ENCODE results near the gene SLC9A8. TPM values are rescaled to one million over a fixed set of nuclear protein-coding genes. Genes with fewer than 3 reads are reported as not detected.

Gene SLC9A8
- total RNA-seq, 1 experiment from 2014 or later, result 2.3 TPM

DNA sequence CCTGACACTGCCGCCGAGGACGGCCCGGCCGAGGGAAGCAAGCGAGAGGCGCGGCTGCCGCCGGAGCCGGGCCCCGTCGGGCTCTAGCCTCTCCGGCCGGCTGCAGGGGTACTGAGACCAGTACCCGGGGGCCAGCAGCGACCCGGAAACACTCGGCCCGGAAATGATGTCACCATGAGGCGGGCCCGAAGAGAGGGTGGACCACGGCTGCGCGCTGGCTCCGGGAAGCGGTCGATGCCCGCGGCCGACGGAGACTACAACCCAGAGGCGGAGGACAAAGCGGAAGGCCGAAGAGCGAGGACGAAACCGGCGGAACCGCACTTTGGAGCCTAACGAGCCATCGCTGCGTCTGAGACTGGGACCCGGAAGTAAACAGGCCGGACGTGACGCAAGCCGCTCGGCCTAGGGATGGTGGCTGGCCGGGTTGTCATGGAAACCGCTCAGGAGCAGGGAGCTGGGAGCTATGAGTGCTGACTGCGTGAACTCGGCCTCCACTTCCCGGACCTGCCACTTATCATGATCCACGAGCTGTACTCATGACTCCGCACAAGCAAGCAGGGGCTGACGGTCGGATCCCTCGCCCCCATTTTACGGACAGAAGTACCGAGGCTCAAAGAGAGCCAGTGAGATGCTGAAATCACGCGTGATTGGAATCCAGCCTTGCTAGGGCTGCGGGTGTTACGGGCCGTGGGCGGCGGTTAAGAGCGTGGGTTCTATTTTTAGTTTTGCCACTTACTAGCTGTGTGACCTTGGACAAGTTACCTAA lies 102.9 kb downstream of the SLC9A8 start, which contains the start of gene SPATA2:
Gene SPATA2 (minus strand): TSS at position 150 of the 766 bp plus-strand sequence. CDS start 7,039 bp downstream, outside the sequence.
- DNase-seq (ENCODE audit: low read depth), result peak; percentile 96

DNA sequence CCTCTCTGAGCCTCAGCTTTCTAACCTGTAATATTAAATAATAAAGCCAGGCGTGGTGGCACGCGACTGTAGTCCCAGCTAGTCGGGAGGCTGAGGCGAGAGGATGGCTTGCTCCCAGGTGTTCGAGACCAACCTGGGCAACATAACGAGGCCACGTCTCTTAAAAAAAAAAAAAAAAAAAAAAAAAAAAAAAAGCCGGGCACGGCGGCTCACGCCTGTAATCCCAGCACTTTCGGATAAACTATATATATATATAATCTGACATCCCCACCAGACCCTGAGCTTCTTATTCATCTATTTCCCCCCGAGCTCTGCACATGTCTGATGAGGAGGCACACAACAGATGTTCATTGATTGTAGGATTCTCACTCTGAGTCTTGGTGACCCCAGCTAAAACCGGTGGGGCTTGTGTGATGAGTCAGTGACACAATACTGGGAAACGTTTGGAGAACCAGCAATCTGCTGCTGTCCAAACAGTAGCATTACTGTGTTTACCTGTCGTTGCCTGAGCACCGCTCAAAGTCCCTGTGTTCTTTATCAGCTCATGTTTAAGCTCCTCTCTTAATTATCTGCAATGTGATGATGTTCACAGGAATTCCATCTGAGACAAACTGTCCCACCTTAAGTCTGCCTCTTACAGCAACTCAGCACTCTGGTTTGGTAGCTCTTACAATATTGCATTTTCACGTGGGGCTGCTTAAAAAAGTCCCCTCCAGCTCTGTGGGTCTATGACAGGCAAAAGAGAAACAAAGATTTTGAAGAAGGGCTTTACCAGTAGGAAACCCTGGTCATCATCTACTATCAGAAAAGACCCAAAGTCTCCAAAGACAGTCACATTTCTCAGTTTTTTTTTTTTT lies 103.7 kb downstream of the SLC9A8 start:
- DNase-seq (ENCODE audit: low read depth), result no peak

DNA sequence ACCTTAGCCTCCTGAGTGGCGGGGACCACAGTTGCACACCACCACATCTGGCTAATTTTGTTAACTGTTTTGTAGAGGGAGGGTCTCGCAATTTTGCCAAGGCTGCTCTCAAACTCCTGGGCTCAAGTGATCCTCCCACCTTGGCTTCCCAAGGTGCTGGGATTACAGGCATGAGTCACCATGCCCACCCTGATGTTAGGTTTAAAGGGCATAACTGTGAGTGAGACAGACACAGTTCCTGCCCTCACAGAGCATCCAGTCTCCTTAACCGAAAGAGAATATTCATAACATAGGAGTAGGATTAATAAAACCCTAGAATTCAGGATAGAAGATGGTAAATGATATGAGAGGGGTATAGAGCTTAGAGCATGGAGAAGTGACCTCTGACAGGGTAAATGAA lies 105.8 kb downstream of the SLC9A8 start:
- DNase-seq (ENCODE audit: low read depth), result no peak

DNA sequence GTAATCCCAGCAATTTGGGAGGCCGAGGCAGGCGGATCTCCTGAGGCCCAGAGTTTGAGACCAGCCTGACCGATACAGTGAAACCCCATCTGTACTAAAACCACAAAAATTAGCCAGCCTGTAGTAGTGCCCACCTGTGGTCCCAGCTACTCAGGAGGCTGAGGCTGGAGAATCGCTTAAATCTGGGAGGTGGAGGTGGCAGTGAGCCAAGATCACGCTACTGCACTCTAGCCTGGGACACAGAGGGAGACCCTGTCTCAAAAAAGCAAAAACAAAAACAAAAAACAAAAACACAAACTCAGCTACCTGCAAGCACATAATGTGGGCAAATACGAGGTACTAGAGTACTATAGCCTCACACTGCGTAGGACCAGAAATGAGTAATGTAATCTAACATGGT lies 106.4 kb downstream of the SLC9A8 start:
- no peak for DNase-seq (ENCODE audit: low read depth)

DNA sequence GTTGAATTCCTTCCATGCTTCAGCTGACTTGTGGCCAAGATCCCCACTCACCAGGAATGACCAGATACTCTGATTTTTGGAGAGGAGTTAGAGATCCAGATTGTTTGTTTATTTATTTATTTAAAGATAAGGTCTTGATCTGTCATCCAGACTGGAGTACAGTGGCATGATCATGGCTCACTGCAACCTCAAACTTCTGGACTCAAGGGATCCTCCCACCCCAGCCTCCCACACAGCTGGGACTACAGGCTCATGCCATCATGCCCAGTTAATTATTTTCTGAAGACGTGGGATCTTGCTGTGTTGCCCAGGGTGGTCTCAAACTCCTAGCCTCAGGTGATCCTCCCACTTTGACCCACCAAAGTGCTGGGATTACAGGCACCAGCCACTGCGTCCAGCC lies 106.8 kb downstream of the SLC9A8 start:
- DNase-seq (ENCODE audit: low read depth), result no peak

DNA sequence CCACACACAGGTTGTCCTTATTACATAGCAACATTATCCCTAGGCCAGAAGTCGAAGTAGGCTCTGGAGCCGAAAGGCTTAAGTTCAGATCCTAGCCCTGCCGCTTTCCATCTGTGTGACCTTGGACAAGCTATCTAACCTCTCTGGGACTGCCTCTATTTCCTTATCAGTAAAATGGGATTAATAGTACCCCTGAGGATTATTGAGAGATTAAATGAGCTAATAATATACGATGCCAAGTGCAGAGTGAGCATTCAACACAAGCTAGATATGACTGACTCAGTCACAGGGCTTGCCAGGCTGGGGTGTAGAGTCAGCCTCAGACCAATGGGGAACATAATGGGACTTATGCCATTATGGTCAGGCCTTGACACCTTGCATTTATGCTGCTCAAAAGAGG lies 111.6 kb downstream of the SLC9A8 start:
- no peak for DNase-seq (ENCODE audit: low read depth)

DNA sequence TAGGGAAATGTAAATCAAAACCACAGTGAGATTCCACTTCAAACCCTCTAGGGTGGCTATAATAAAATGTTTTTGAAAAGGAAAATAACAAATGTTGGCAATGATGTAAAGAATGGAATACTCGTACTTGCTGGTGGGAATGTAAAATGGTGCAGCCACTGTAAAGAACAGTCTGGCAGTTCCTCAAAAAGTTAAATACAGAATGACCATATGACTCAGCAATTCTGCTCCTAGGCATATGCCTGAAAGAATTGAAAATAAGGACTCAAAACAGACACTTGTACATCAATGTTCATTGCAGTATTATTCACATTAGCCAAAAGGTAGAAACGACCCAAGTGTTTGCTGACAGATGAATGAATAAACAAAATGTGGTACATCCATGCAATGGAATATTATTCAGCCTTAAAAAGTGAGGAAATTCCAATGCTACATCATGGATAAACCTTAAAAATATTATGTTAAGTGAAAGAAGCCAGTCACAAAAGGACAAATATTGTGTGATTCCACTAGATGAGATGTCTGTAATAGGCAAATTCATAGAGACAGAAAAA lies 113.3 kb downstream of the SLC9A8 start:
- DNase-seq (ENCODE audit: low read depth), result no peak

DNA sequence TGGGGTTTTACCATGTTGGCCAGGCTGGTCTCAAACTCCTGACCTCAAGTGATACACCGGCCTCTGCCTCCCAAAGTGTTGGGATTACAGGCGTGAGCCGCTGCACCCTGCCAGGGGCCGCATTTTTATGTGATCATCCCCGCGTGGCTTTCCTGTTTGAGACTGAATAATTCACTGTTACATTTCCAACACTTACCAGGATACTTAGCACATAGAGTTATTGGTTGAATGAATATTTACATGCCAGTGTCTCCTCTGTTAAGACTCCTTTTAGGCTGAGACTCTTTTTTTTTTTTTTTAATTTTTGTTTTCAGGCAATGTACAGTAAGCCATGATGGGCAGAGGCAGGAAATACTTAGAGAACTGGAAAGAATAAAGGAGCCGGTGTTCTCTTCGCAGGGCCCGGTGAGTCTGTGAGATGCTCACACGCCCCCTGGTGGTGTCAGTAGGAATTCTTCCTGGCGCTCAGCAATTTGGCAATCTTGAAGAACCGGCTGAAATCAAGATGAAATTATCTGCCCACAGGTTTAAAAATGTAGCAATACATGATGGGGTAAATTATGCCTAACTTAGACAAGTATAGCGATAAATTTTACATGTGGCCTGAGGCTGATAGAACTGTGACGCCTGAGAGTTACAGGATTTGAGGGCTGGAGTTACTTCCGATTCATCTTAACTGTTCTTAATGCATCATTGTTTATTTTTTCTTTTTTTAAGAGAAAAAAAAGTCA lies 115.9 kb downstream of the SLC9A8 start:
- peak; percentile 83 for DNase-seq (ENCODE audit: low read depth)

DNA sequence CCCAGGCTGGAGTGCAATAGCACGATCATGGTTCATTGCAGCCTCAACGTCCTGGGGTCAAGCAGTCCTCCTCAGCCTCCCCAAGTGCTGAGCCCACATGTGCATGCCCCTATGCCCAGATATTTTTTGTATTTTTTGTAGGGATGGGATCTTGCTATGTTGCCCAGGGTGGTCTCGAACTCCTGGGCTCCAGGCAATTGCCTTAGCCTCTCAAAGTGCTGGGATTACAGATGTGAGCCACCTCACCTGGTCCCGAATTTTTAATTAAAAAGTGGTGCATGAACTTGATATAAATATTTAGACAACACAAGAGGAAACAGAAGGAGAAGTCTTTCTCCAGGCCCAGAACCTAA lies 116.5 kb downstream of the SLC9A8 start:
- no peak for DNase-seq (ENCODE audit: low read depth)

DNA sequence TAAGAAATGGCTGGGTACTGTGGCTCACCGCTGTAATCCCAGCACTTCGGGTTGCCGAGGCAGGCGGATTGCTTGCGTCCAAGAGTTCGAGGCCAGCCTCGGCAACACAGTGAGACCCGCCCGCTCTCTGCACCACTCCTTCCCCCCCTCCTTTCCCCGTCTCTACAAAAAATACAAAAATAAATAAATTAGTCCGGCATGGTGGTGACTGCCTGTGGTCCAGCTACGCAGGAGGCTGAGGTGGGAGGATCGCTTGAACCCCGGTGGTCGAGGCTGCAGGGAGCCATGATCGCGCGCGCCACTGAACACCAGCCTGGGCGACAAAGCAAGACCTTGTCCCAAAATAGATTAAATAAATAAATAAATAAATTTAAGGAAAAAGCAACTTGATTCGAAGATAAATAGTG lies 123.1 kb downstream of the SLC9A8 start:
- DNase-seq (ENCODE audit: low read depth), result no peak

DNA sequence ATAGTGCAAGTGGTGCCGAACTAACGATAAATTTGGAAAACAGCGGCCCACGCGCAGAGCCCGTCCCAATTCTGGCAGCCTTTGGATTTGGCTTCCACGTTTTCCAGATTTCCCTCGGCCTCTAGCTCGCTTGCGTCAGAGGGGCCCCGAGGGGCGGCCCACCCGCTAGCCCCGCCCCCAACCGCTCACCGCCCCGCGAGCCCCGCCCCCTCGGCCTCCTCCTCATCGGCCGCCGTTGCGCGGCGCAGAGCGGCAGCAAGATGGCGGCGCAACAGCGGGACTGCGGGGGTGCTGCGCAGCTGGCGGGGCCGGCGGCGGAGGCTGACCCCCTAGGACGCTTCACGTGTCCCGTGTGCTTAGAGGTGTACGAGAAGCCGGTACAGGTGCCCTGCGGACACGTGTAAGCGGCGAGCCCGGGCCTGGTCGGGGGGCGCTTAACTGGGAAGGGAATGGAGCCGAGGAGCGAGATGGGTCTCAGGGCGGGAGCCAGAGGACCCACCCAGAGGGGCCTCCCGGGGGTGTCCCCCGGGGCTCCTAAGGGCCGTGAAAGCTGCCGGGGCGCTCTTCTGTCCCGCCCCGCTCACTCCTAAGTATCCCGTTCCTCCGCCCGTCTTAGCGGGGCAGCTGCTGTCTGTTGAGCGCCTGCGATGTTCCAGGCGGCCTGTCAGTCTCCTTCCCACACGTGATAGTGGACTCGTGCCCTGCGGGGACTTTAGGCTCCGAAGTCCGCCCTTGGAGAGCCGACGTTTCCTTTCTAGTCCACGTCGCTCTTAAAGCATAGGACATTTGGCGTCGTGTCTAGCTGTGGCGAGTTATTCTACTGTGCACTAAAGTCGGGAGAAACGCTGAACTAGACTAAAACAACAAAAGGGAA lies 123.8 kb downstream of the SLC9A8 start, which contains the start of gene RNF114:
Gene RNF114 (plus strand): TSS at position 245 of the 874 bp plus-strand sequence. CDS start 16 bp downstream, at position 261.
- peak; percentile 91 for DNase-seq (ENCODE audit: low read depth)

DNA sequence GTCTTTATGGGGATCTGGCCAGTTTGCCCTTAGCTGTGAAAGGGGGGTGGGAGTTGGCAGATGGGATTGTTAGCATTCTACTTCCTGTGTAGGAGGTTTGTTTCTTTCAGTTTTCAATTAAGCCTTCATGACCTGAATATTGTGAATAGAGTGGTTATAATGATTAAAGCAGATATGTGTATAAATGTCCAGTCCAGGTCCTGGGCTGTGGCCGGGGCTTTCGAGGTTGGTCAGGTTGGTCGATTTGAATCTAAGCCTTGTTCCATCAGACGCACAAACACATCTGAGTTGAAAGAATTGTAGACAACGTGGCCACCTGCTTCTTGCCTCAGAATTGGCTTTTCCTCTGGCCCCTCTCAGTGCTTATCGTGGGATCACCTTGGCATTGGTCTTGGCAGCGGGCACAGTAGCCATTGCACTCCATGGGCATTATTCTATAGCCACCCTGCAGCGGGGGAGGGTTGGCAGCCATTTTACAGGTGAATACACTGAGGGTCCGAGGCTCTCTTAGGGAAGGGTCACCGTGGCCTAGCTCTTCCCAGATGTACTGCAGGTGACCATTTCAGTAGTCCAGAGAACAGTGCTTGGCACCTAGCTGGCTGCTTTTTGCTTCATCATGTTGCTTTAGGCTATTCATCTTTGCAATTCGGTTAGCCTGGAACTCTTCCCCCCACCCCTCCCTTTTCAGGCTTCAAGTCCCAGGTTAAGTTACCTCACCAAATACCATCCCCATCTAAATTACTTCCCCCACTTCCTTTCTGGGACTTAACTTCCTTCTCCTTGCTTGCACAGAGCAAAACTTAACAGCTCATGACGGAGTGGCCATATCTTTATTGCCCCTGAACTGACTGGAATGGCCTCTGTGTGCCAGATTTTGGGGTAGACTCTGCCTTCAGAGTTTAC lies 124.7 kb downstream of the SLC9A8 start:
- no peak for DNase-seq (ENCODE audit: low read depth)

DNA sequence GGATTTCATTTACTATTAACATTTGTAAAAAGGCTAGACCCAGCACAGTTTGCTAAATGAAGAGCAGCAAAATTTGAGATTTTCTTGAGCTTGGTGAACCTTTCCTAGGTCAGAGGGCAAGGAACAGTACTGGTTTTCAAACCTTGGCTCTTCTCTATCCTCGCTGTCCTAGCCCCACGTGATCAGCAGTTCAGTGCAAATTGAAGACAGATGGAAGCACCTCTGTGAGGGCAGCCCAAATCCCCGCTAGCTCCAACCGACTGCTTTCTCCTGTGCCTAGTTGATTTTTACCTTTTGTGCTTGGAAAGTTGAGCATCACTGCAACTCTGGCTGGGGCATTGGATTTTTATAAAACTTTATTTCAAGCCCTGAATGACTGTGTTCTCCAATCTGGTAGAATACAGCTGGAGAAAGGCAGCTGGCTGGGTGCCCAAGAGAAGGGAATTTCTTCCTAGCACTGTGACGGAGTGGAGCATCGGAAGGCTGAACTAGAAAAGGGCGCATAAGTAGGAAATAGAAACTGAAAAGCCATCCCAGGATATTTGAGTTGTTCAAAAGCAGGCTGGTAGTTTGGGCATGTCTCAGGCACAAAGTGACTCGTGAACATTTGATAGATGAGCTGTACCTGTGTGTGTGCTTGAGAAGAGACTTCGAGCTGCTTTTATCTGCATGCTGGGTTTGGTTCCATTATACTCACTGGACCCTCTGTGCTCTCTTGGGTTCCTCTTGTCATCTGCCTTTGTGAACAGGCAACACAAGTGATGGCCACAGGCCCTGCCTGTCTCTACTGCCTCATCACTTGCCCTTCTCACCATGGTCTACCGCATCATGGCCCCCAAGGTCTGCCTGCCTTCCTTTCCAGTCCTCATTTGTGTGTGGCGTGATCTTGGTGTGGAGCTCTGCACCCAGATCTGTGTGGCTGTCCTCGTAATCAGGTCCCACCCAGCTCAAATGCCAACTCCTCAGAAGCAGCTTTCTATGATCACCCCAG lies 125.8 kb downstream of the SLC9A8 start:
- no peak for DNase-seq (ENCODE audit: low read depth)

DNA sequence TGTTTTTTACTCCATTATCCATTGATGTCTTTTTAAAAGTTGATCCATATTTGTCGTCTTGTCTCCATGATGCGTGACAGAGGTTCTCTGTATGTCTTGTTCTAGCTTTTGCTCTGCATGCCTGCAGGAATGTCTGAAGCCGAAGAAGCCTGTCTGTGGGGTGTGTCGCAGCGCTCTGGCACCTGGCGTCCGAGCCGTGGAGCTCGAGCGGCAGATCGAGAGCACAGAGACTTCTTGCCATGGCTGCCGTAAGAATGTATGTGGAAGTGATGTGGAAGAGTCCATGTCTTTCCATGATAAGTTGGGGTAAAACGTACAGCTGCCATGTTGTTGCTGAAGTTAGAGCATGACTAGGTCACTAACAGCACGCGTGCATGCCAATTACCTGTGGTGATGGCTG lies 128.8 kb downstream of the SLC9A8 start:
- no peak for DNase-seq (ENCODE audit: low read depth)

Measured in Daoy (cell line).